NCI-H1417 (cell line): ENCODE data around the gene EID1.
"Not testable (repeated sequence)": the region's sequence is repeated elsewhere in the genome, so short reads cannot be mapped to it uniquely, and the experiment has no call there.

ENCODE experiments used
- DNase-seq, 3 experiments: peaks; one replicate each; lab custom pipeline; 2025; lab: John Stamatoyannopoulos, UW

EID1 gene

DNA sequence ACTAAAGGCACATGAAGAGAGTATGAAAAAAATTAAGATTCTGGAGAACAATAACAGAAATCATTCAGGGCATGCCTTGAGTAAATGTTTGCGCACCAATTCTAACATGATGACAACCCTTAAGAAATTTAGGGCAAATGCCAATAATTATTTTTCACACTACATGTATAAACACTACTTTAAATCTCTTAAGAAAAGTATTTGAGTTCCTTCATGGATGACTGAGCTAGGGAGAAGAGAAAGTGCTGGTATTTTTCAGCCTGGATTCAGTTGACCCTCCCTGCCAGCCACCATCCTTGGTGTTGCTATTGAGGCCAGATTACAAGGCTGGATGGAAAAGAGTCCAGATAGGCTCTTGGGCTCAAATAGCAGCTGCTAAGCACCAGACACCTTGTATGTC is 8.0 kb upstream of the EID1 start:
- DNase-seq, result no peak

- DNase-seq, result no peak
These were observed 6.4 kb upstream of the EID1 start for GRCh38 chr15:48871542-48871941.

GRCh38 chr15:48872632-48873031 is 5.3 kb upstream of the EID1 start:
- no peak for DNase-seq

DNA sequence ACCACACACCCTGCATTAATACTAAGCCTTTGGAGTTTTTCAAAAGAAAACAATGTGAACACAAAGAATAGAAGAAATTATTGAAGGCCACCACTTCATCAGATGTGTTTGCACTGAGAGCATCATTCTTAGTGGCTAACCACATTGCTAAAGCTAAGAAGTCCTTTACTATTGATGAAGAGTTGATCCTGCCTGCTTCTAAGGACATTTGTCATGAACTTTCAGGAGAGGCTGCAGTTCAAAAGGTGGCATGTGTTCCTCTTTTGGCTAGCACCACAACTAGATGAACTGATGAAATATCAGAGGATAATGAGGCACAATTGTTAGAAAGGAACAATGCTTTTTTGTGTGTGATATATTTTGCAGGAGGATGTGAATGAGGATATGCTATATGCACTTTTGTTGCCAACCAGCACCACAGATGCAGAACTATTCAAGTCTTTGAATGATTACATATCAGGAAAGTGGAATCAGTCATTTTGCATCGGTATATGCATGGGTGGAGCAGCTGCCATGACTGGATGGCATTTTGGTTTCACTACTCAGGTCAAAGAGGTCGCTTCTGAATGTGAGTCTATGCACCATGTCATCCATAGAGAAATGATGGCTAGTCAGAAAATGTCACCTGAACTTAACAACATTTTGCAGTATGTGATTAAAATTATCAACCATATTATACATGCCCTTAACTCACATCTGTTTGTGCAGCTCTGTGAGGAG is 2.5 kb upstream of the EID1 start:
- DNase-seq, result no peak

DNA sequence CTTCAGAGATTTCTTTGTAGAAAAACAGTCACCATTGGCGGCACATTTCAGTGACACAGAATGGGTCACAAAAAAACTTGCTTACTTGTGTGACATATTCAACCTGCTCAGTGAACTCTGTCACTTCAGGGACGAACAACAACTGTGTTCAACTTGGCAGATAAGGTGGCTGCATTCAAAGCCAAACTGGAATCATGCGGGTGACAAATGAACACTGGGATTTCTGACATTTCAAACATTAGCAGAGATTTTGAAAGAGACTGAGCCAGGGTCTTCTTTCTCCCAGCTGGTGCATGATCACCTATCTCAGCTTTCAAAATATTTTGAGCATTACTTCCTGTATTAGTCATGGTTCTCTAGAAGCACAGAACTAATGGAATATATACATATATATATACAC is 1.9 kb upstream of the EID1 start:
- DNase-seq, result no peak

DNA sequence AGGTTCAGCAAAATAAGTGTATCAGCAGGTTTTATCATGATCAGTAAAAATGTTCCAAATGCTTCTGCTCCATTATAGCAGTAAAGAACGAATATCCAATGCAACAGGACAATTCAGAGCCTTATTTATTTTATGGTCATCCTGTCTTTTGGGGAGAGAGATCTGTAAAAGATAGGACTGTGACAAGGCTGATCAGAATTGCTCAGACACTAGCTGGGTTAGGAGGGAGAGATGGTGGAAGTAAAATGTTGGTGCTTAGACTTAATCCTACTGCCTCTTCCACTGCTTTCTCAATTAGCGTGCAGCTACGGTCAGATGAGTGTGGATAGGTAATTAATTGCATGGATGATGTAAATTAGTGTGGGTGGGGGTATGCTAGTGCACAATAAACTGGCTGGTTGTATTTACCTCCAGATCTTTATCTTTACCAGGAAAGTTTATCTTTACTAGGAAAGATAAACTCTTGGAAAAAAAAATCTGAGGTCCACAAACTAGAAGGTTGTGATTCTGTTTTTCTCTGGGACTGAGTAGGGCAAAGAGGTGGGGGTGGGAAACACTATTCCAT is 2.2 kb downstream of the EID1 start:
- DNase-seq, result no peak

GRCh38 chr15:48883699-48884098 is 5.8 kb downstream of the EID1 start:
- DNase-seq, result no peak

DNA sequence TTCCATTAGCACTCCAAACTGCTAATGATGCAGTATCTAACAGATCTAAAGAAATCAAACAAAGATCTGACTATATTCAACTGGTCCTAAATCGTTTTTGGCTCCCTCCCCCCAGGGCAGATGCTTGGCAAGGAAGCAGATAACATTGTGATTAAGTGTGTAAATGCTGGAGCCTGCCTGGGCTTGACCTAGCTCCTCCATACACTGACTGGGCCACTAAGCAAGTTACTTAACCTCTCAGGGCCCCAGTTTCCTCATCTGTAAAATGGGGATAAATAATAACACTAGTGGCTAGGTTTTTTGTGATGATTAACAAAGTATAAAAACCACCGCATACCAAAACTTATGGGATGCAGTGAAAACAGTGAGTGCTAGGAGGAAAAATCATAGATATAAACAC is 9.2 kb downstream of the EID1 start:
- DNase-seq, result peak in 1 of 3 experiments; percentile 1

GRCh38 chr15:48888191-48888590 is 10.3 kb downstream of the EID1 start:
- no peak for DNase-seq

- DNase-seq, result no peak
These were observed 10.9 kb downstream of the EID1 start for GRCh38 chr15:48888836-48889235.

DNA sequence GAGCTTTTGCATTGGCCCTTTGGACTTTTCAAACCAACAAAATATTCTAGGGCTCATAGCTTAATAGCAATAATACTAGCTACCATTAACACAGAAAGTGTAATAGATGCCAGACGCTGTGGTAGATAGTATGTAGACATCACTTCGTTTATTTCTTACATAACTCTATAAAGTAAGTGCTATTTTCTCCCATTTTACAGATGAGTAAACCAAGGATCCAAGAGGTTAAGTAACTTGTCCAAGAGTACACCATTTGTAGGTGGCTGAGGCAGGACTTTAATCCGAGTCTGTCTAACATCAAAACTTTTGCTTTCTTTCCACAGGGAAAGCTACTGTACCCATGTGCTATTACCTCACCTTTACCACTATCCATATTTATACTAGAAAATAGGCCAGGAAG is 12.0 kb downstream of the EID1 start:
- DNase-seq, result no peak

DNA sequence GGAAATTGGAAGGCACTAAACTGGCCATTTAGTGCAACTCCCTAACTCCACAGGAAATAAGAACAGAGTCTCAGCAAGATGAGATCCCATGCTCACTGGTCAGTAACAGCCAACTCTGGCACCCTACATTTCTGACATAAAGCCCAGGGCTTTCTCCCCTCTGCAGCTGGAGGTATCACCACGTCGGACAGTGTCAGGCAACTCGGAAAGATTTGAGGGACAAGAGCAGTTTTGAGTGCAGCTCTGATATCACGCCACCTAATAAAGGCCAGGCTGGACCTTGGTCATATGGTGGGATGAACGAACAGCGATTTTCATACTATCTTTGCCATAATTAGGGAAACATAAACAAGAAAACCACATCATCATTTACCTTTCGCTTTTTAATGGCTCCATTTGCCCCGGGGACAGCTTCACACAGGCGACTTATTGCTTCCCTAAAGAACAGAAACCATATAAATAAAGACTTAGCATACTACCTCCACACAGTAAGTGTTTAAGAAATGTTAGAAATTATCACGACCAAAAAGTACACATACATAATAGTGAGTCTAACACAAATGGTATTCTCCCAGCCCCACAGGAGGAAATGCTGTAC is 12.5 kb downstream of the EID1 start:
- DNase-seq, result no peak

DNA sequence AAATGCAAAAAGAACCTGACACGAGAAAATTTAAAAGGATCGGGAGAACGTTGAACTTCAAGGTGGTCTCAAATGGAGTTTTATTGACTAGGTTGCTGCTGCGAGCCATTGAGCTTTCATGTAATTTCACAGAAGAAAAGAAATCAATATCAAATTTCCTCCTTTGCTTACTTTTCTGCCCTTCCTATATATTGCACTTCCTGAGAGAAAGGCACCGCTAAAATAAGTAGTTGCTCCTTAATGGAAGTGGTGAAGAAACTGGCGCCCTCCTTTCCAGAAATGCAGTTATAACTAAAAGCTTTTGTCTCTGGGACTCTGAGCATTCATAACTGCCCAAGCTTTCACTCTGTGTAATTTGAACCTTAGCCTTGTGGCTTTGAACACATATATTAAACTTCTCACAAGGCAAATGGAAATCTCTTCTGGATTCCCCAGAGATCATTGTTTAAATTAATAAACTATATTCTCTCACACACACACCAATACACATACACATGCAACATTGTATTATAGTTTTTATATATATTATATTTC is 13.4 kb downstream of the EID1 start:
- no peak for DNase-seq

DNA sequence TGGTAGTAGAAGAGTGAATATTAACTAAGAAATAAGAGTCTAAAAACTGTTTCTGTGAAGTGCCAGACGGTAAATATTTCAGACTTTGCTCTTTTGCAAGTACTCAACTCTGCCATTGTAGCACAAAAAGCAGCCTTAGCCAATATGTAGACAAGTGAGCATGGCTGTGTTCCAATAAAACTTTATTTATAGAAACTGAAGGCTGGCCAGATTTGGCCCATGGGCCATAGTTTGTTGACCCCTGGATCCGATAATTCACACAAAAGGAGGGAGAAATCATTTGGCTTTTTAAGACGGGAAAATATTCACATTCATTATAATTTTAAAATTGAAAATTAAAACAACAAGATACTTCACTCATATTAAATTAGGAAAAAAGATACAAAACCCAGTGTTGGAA is 15.4 kb downstream of the EID1 start:
- DNase-seq, result no peak

DNA sequence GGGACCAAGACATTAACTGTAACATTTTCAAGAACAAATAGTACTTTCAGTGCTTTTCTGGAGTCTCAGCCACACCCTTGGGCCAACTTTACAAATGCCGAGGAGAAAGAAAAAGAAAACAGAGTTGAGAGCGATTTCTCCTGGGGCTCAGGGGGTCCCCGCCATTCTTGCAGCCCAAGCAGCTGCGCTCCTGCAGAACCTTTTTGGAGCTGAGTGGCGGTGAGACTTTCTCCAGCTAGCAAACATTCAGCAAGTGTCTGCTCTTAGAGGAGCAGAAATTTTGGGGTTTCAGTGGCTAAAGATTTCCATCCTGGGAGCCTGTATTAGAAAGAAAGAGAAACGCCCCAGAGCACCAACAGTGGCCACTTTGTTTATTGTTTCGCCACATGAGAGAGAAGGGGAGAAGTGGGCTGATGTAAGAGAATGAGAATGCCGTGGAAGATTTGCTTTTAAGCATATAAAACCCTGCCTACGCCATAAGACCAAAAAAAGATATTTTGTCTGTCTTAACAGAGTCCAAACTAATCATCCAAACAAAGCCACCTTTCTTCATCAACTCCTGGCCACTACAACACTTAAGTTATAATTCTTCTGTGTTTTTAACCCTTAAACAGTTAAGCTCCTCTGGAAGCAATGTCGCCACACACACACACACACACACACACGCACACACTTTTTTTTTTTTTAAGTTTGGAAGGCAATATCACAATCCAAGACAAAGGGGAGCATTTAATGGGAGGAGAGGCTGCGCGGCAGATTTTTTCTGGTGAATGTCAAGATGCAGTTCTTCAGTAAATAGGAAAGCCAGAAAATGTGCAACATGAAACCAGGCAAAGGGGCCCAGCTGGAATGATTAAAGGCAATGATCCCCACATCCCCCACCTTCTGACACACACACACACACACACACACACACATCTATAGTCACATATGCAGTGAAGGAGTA is 19.2 kb downstream of the EID1 start:
- no peak for DNase-seq

GRCh38 chr15:48898032-48898431 is 20.1 kb downstream of the EID1 start:
- DNase-seq, result no peak

DNA sequence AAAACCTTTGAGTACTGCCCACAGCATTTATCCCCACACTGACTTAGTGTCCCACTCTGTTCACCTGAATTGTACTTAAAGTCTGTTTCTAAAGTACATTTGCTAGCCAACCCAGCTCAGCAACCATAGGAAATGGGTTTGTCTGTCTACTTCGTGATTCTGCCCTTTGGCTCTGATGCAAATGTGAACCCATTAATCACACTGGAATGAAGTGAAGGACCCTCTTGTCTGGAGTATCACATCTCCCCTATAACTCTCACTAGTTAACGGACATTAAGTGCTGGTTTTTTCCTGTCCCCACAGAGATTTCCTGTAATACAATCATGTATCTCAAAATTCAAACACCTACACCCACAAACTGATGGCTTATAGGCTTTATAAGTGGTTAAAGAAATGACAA is 20.5 kb downstream of the EID1 start:
- peak in 1 of 3 experiments; percentile 5 for DNase-seq

DNA sequence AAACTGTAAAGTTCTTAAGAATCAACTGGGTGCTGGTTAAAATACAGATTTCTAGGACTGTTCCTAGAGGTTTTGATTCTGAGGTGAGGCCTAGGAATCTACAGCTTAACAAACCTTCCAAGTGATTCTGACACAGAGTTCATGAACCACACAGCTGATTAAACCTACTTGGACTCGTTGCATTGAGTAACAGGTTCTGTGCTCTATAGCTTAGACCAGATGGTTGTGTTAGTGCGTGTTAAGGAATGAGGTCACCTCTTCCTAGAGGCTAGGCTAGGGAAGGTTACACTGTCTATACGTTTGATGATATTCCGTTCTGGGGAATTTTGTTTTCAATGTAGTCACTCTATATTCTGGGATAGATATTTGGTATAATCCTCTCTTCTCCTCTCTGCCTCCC is 21.9 kb downstream of the EID1 start:
- DNase-seq, result no peak

- no peak for DNase-seq
These were observed 26.8 kb downstream of the EID1 start for GRCh38 chr15:48904758-48905157.

- DNase-seq, result no peak
These were observed 27.3 kb downstream of the EID1 start for GRCh38 chr15:48905216-48905615.

- DNase-seq, result no peak
These were observed 27.9 kb downstream of the EID1 start for GRCh38 chr15:48905847-48906246.

DNA sequence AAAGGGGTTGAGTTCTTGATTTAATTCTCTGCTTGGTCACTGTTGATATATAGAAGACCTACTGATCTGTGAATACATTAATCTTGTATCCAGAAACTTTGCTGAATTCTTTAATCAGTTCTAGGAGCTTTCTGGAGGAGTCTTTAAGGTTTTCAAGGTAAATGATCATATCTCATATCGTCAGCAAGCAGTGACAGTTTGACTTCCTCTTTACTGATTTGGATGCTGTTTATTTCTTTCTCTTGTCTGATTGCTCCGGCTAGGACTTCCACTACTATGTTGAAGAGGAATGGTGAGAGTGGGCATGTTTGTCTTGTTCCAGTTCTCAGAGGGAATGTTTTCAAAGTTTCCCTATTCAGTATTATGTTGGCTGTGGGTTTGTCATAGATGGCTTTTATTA is 31.4 kb downstream of the EID1 start:
- DNase-seq, result not testable (repeated sequence)
